B cell (primary cell): Measurements from ENCODE around the gene SAT2. TPM values are rescaled to one million over a fixed set of nuclear protein-coding genes. Genes with fewer than 3 reads are reported as not detected.

Experiments used
- ATAC-seq: fragments of 200-7000 bp; cut with Tn5 transposase; one replicate; pipeline ENCODE4 v1.10.0; 2021; ENCODE audit warnings: low read depth, mild to moderate bottlenecking, moderate number of reproducible peaks, moderate library complexity
- CTCF ChIA-PET: fragments of 350-600 bp; sonication (Branson Sonifier 250); formaldehyde crosslinking; loops from one replicate; lab custom pipeline; 2021; ENCODE audit warnings: antibody characterized with exemption, inconsistent platforms; lab: Charles Lee
- POLR2A ChIA-PET: fragments of 350-600 bp; sonication (Branson Sonifier 250); formaldehyde crosslinking; loops from one replicate; lab custom pipeline; 2021; ENCODE audit warnings: antibody characterized with exemption; lab: Charles Lee
- DNase-seq: peaks from one replicate; pipeline ENCODE4 v3.0.0; 2013
- H2AFZ ChIP-seq: 2 replicates; pipeline ENCODE4 v1.6.1; 2012; ENCODE audit warnings: mild to moderate bottlenecking, low read depth, low read length; ENCODE audit not compliant: insufficient read depth, poor library complexity, severe bottlenecking
- H3K27ac ChIP-seq, 2 donors: 1 replicate in 1 of 2; 2 replicates in 1 of 2; pipeline ENCODE4 v1.5.1; 2012 to 2013; ENCODE audit warnings: low read length in 2 of 2, mild to moderate bottlenecking in 2 of 2, moderate library complexity in 1 of 2
- H3K27me3 ChIP-seq, 4 experiments: fragments of 200-600 bp in 1 of 4; sonication (generic) in 1 of 4; replicated peaks in 1 of 4; 1 replicate in 2 of 4; 2 replicates in 2 of 4; pipeline versions ENCODE4 v1.6.1 to v1.7.0; 2013 to 2016; ENCODE audit warnings: low read length in 3 of 4, mild to moderate bottlenecking in 2 of 4, mixed read lengths in 1 of 4, moderate library complexity in 1 of 4; ENCODE audit not compliant: insufficient read depth in 4 of 4, control insufficient read depth in 3 of 4; ENCODE audit errors: control extremely low read depth in 1 of 4
- H3K36me3 ChIP-seq, 2 experiments: replicated peaks in 1 of 2; 1 replicate in 1 of 2; 2 replicates in 1 of 2; pipeline versions ENCODE4 v1.6.1 to v1.7.1; 2013; ENCODE audit warnings: low read length in 1 of 2; ENCODE audit not compliant: insufficient read depth in 2 of 2, control insufficient read depth in 1 of 2; ENCODE audit errors: control extremely low read depth in 1 of 2, extremely low read depth in 1 of 2
- H3K4me1 ChIP-seq, 2 donors: fragments of 200-600 bp in 1 of 2; sonication (generic) in 1 of 2; 1 replicate in 1 of 2; 2 replicates in 1 of 2; pipeline versions ENCODE4 v1.5.1 to v1.6.1; 2013 to 2017; ENCODE audit warnings: low read length in 2 of 2; ENCODE audit not compliant: control insufficient read depth in 2 of 2, insufficient read depth in 2 of 2
- H3K4me2 ChIP-seq: replicated peaks from 2 replicates; pipeline ENCODE3; 2012; ENCODE audit warnings: mild to moderate bottlenecking, low read depth, low read length; ENCODE audit not compliant: poor library complexity, severe bottlenecking
- H3K4me3 ChIP-seq, 5 experiments: fragments of 200-600 bp in 1 of 5; sonication (generic) in 1 of 5; 1 replicate in 3 of 5; 2 replicates in 2 of 5; pipeline versions ENCODE4 v1.5.1 to v1.7.0; 2011 to 2016; ENCODE audit warnings: low read length in 4 of 5, mild to moderate bottlenecking in 4 of 5, low read depth in 2 of 5, control low read depth in 1 of 5, moderate library complexity in 1 of 5; ENCODE audit not compliant: insufficient read depth in 1 of 5; ENCODE audit errors: control extremely low read depth in 1 of 5, extremely low read depth in 1 of 5
- H3K79me2 ChIP-seq: fragments of 200-600 bp; sonication (generic); one replicate; pipeline ENCODE4 v1.6.0; 2016; ENCODE audit warnings: low read length; ENCODE audit not compliant: control insufficient read depth, insufficient read depth
- H3K9ac ChIP-seq: fragments of 200-600 bp; sonication (generic); 2 replicates; pipeline ENCODE4 v1.6.1; 2017; ENCODE audit warnings: mild to moderate bottlenecking, low read length, moderate library complexity
- H3K9me3 ChIP-seq, 3 donors: one replicate each; pipeline versions ENCODE4 v1.6.1 to v1.7.1; 2013; ENCODE audit warnings: low read length in 2 of 3; ENCODE audit not compliant: control insufficient read depth in 2 of 3, insufficient read depth in 1 of 3; ENCODE audit errors: control extremely low read depth in 1 of 3
- H4K20me1 ChIP-seq: 2 replicates; pipeline ENCODE4 v1.6.0; 2012; ENCODE audit warnings: mild to moderate bottlenecking, low read length; ENCODE audit not compliant: insufficient read depth, control insufficient read depth, poor library complexity, severe bottlenecking
- H3K27ac Mint-ChIP-seq: one replicate; pipeline ENCODE4 v1.8.0; 2021; ENCODE audit warnings: mixed read lengths
- H3K27me3 Mint-ChIP-seq: one replicate; pipeline ENCODE4 v1.8.0; 2021; ENCODE audit warnings: mixed read lengths
- H3K4me1 Mint-ChIP-seq: one replicate; pipeline ENCODE4 v1.8.0; 2021; ENCODE audit warnings: mixed read lengths
- H3K4me3 Mint-ChIP-seq: one replicate; pipeline ENCODE4 v1.8.0; 2021; ENCODE audit warnings: mixed read lengths
- H3K9me3 Mint-ChIP-seq: one replicate; pipeline ENCODE4 v1.8.0; 2022; ENCODE audit warnings: mixed read lengths; ENCODE audit not compliant: insufficient read depth
- EZH2 ChIP-seq: IDR thresholded peaks from 2 replicates; pipeline ENCODE4 v1.6.1; 2012; ENCODE audit warnings: borderline replicate concordance, low read depth, mild to moderate bottlenecking, moderate library complexity, low read length; ENCODE audit not compliant: insufficient read depth, poor library complexity, severe bottlenecking
- WGBS: methylation state at CpG from one replicate; pipeline ENCODE4 v1.1.5; 2013; ENCODE audit warnings: missing lambda C conversion rate; ENCODE audit not compliant: insufficient coverage; 5-methylcytosine and 5-hydroxymethylcytosine counted together
- intact Hi-C: fragments of 100-400 bp; cut with micrococcal nuclease; formaldehyde crosslinking; loops from one replicate; pipeline ENCODE4 v1.10.0; 2022
- polyA minus RNA-seq: library from RNA; depleted of rRNA, polyadenylated mRNA; stranded (reverse); fragments of >200 nt; gene quantifications from 2 replicates; pipeline ENCODE4 v1.2.3, GENCODE V29; 2012
- polyA plus RNA-seq: library from polyadenylated mRNA; depleted of rRNA; stranded (reverse); fragments of >200 nt; gene quantifications from 2 replicates; pipeline ENCODE4 v1.2.3, GENCODE V29; 2012
- total RNA-seq, 2 donors: library from RNA; stranded (reverse); fragments of 120-200 nt in 1 of 2; gene quantifications; 1 replicate in 1 of 2; 2 replicates in 1 of 2; pipeline versions ENCODE4 v1.2.3 to v1.2.4, GENCODE V29; 2013 to 2022
- TF ChIP-seq, protein P1 (sequence below): fragments of 200-600 bp; IDR thresholded peaks from one replicate; pipeline ENCODE4 v1.8.0; 2022; ENCODE audit warnings: antibody characterized with exemption, mild to moderate bottlenecking

SAT2 gene
- 68.8 and 83.6 TPM in 2 replicates for total RNA-seq
- total RNA-seq (2013), result 38.8 TPM
- 33.8 and 46.2 TPM in 2 replicates for polyA plus RNA-seq
- 7.8 and 12.8 TPM in 2 replicates for polyA minus RNA-seq

DNA sequence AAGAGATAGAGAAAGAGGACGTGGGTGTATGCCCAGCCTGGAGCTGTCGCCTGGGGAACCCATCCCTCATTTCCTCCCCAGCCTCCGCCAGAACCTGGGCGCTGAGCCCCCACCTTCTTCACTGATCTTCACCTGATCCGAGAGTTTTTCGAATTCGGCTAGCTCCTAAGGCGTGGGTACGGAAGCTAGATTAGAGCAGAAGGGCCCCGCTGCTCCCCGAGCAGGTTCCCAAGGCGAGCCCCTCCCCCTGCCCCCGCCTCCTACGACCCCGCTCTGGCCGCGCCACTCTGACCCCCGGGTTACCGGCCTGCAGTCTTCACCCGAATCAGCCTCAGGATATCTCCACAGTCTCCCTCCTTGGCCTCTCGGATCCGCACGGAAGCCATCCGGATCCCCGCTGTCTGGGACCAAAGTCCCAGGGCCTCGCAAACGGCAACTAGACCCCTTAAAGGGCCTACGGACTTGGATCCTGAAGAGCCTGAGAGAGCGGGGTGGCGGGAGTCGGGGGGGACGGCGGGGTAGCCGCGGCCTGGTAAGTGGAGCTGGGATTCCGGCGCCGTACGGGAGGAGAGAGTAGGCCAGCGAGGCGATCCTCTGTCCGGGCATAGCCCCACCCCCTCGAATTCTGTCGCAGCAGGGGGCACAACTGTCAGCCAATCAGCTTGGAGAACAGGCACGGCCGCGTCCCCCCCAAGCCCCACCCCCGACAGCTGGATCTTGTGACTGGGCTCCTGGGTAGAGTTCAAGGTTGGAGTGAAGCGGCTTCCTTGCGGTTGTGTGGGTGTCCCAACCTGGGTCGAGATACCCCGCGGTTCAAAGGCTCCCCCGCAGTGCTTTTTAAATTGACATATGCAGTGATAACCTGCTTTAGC, at the start of gene SAT2:
TSS of gene SAT2 (minus strand) at position 572 of the 872 bp plus-strand sequence. CDS start at position 386, 186 bp downstream.
- peaks cover 17% of the 10 kb centered on the region for H3K4me1 Mint-ChIP-seq
- intact Hi-C loops, result loop anchor here (1.0 kb wide), 3 partner anchors 12 to 59 kb away; partner anchors contain the start of gene ATP1B2
- Histone ChIP-seq H3K36me3 (no peaks in the 10 kb centered on the region), H3K4me2 (peak within 1 kb of the TSS; percentile 85), H3K27ac (peak within 1 kb of the TSS; percentile 79 to 88), H3K9me3 (no peaks in the 10 kb centered on the region), H3K79me2 (peaks cover 11% of the 10 kb centered on the region), H2AFZ (peak within 1 kb of the TSS; percentile 89), H3K4me3 (peak within 1 kb of the TSS; percentile 55 to 97 (median 89)), H3K9ac (peak within 1 kb of the TSS; percentile 96), H3K4me1 (peaks cover 6 to 14% of the 10 kb centered on the region in 2 donors), H3K27me3 (no peaks in the 10 kb centered on the region), H4K20me1 (no peaks in the 10 kb centered on the region)
- H3K27ac Mint-ChIP-seq, result peak within 1 kb of the TSS; percentile 92
- H3K4me3 Mint-ChIP-seq, result peak within 1 kb of the TSS; percentile 93
- ChIA-PET POLR2A (interaction anchor here (0.6 to 2.0 kb wide), 12 partner anchors 13 to 541 kb away, joined by 3 to 18 read pairs (median 4); partner anchors contain the start of genes ATP1B2, CTDNEP1, ELP5 and FXR2), CTCF (interaction anchor here (0.6 to 2.4 kb wide), 8 partner anchors 10 to 672 kb away, joined by 3 to 29 read pairs (median 4); partner anchors contain the start of genes FXR2, TP53 and WRAP53)
- no peaks in the 10 kb centered on the region for H3K27me3 Mint-ChIP-seq
- no peaks in the 10 kb centered on the region for H3K9me3 Mint-ChIP-seq
- under 1% methylated on average over 47 of the region's 54 CpGs for WGBS
- DNase-seq (peak; percentile 92), ATAC-seq (peak; percentile 99)
- TF ChIP-seq EZH2, result no peak

DNA sequence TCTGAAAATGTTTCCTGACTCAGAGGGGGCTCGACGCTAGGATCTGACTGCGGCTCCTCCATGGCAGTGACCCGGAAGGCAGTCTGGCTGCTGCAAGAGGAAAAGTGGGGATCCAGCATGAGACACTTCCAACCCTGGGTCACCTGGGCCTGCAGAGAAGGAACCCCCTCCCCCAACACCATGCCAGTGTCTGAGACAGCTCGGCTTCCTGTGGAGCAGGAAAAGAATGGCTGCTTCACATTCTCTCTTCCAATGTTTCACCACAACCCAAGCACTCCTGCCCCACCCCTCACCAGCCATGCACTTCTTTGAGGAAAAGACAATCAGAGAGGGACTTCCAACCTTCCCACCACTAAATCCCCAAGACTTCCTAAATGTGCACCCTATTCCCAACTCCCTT, 48.9 kb upstream of the SAT2 start:
- Mint-ChIP-seq H3K4me1 (peaks cover 7% of the 10 kb centered on the region), H3K4me3 (no peak overlapping the region), H3K27me3 (no peaks in the 10 kb centered on the region), H3K9me3 (no peaks in the 10 kb centered on the region), H3K27ac (peak overlapping the region; percentile 46)
- Histone ChIP-seq H3K27me3 (no peaks in the 10 kb centered on the region), H3K27ac (no peak overlapping the region), H2AFZ (no peak overlapping the region), H3K79me2 (peaks cover 53% of the 10 kb centered on the region), H3K4me1 (no peaks in the 10 kb centered on the region), H3K4me2 (no peak overlapping the region), H3K36me3 (peaks cover 15 to 41% of the 10 kb centered on the region in 2 experiments), H3K9ac (no peak overlapping the region), H4K20me1 (peaks cover 54% of the 10 kb centered on the region), H3K9me3 (peaks cover 3 to 9% (median 8%) of the 10 kb centered on the region in 3 donors), H3K4me3 (no peak overlapping the region)
- TF ChIP-seq, protein P1, sequence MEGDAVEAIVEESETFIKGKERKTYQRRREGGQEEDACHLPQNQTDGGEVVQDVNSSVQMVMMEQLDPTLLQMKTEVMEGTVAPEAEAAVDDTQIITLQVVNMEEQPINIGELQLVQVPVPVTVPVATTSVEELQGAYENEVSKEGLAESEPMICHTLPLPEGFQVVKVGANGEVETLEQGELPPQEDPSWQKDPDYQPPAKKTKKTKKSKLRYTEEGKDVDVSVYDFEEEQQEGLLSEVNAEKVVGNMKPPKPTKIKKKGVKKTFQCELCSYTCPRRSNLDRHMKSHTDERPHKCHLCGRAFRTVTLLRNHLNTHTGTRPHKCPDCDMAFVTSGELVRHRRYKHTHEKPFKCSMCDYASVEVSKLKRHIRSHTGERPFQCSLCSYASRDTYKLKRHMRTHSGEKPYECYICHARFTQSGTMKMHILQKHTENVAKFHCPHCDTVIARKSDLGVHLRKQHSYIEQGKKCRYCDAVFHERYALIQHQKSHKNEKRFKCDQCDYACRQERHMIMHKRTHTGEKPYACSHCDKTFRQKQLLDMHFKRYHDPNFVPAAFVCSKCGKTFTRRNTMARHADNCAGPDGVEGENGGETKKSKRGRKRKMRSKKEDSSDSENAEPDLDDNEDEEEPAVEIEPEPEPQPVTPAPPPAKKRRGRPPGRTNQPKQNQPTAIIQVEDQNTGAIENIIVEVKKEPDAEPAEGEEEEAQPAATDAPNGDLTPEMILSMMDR, result no peak
- TF ChIP-seq EZH2, result no peak
- ChIA-PET POLR2A (interaction anchor here (0.7 to 1.2 kb wide), 2 partner anchors 11 to 472 kb away, joined by 3 to 4 read pairs; partner anchors contain the start of gene TP53), CTCF (no interaction called here)
- 97% methylated on average over 5 of the region's 5 CpGs for WGBS
- DNase-seq (no peak), ATAC-seq (no peak)
- intact Hi-C loops, result no loop called here
